Measurements from ENCODE around the gene ZNF846. TPM values are rescaled to one million over a fixed set of nuclear protein-coding genes. Genes with fewer than 3 reads are reported as not detected.
A peak's percentile ranks its signal among the peaks of the same experiment; 100 is the strongest.

ZNF846 gene
- total RNA-seq, 1 experiment from 2014 or later = 3.9 TPM

GRCh38 chr19:9757544-9758501 lies 10.7 kb downstream of the ZNF846 start:
- BruUV-seq (replicated peaks) = TSS peak; percentile 17
- Histone ChIP-seq H3K9me3 (ENCODE audit: low read depth, low read length, poor library complexity, severe bottlenecking) (peaks cover 28% of the 10 kb centered on the region), H3K4me3 (ENCODE audit: low read depth, low read length, poor library complexity, severe bottlenecking) (no peak overlapping the region), H3K36me3 (ENCODE audit: insufficient read depth, low read length, poor library complexity, severe bottlenecking) (no peaks in the 10 kb centered on the region), H3K27me3 (replicated peaks; ENCODE audit: insufficient read depth, low read depth, low read length, poor library complexity) (no peaks in the 10 kb centered on the region), H3K27ac (ENCODE audit: low read depth, low read length, poor library complexity, severe bottlenecking) (no peak overlapping the region), H3K4me1 (ENCODE audit: insufficient read depth, low read length, poor library complexity, severe bottlenecking) (no peaks in the 10 kb centered on the region)
- intact Hi-C loops (cut with micrococcal nuclease; ENCODE audit: unreplicated experiment) = no loop called here
- ChIA-PET POLR2A (ENCODE audit: low non-redundant PET) (no interaction called here), CTCF (no interaction called here)
- TF ChIP-seq CTCF (conservative IDR thresholded peaks at IDR 0.05; ENCODE audit: low read depth, low read length) (no peak), EZH2 (IDR thresholded peaks at IDR 0.05; ENCODE audit: borderline replicate concordance, low read depth, low read length, poor library complexity, severe bottlenecking) (no peak)
- no peak for DNase-seq (ENCODE audit: low spot score)

- no peak for DNase-seq (ENCODE audit: low spot score)
- intact Hi-C loops (cut with micrococcal nuclease; ENCODE audit: unreplicated experiment) = no loop called here
- CTCF ChIA-PET = no interaction called here
- no peaks in the 10 kb centered on the region for H3K36me3 ChIP-seq (ENCODE audit: insufficient read depth, low read length, poor library complexity, severe bottlenecking)
- H3K27ac ChIP-seq (ENCODE audit: low read depth, low read length, poor library complexity, severe bottlenecking) = no peak overlapping the region
- POLR2A ChIA-PET (ENCODE audit: low non-redundant PET) = no interaction called here
- no peaks in the 10 kb centered on the region for H3K4me1 ChIP-seq (ENCODE audit: insufficient read depth, low read length, poor library complexity, severe bottlenecking)
- peaks cover 25% of the 10 kb centered on the region for H3K9me3 ChIP-seq (ENCODE audit: low read depth, low read length, poor library complexity, severe bottlenecking)
- H3K4me3 ChIP-seq (ENCODE audit: low read depth, low read length, poor library complexity, severe bottlenecking) = no peak overlapping the region
- BruUV-seq (replicated peaks) = no TSS peak
- no peaks in the 10 kb centered on the region for H3K27me3 ChIP-seq (replicated peaks; ENCODE audit: insufficient read depth, low read depth, low read length, poor library complexity)
- TF ChIP-seq CTCF (conservative IDR thresholded peaks at IDR 0.05; ENCODE audit: low read depth, low read length) (no peak), EZH2 (IDR thresholded peaks at IDR 0.05; ENCODE audit: borderline replicate concordance, low read depth, low read length, poor library complexity, severe bottlenecking) (no peak)
Measured at GRCh38 chr19:9752701-9753443, 15.7 kb downstream of the ZNF846 start.

GRCh38 chr19:9751446-9751845 lies 17.1 kb downstream of the ZNF846 start:
- no peaks in the 10 kb centered on the region for H3K4me1 ChIP-seq (ENCODE audit: insufficient read depth, low read length, poor library complexity, severe bottlenecking)
- intact Hi-C loops (cut with micrococcal nuclease; ENCODE audit: unreplicated experiment) = no loop called here
- H3K36me3 ChIP-seq (ENCODE audit: insufficient read depth, low read length, poor library complexity, severe bottlenecking) = no peaks in the 10 kb centered on the region
- POLR2A ChIA-PET (ENCODE audit: low non-redundant PET) = no interaction called here
- no peak for TF ChIP-seq CTCF (conservative IDR thresholded peaks at IDR 0.05; ENCODE audit: low read depth, low read length)
- no peak for TF ChIP-seq EZH2 (IDR thresholded peaks at IDR 0.05; ENCODE audit: borderline replicate concordance, low read depth, low read length, poor library complexity, severe bottlenecking)
- H3K27me3 ChIP-seq (replicated peaks; ENCODE audit: insufficient read depth, low read depth, low read length, poor library complexity) = no peaks in the 10 kb centered on the region
- peaks cover 11% of the 10 kb centered on the region for H3K9me3 ChIP-seq (ENCODE audit: low read depth, low read length, poor library complexity, severe bottlenecking)
- BruUV-seq (replicated peaks) = no TSS peak
- CTCF ChIA-PET = no interaction called here
- no peak for DNase-seq (ENCODE audit: low spot score)
- H3K27ac ChIP-seq (ENCODE audit: low read depth, low read length, poor library complexity, severe bottlenecking) = no peak overlapping the region
- H3K4me3 ChIP-seq (ENCODE audit: low read depth, low read length, poor library complexity, severe bottlenecking) = no peak overlapping the region

All from A673 (cell line).